ENCODE data around the gene UBE2L6. TPM values are rescaled to one million over a fixed set of nuclear protein-coding genes. Genes with fewer than 3 reads are reported as not detected.
A peak's percentile ranks its signal among the peaks of the same experiment; 100 is the strongest.

The UBE2L6 gene
- total RNA-seq, 1 experiment from 2014 or later: 30.4 TPM

DNA sequence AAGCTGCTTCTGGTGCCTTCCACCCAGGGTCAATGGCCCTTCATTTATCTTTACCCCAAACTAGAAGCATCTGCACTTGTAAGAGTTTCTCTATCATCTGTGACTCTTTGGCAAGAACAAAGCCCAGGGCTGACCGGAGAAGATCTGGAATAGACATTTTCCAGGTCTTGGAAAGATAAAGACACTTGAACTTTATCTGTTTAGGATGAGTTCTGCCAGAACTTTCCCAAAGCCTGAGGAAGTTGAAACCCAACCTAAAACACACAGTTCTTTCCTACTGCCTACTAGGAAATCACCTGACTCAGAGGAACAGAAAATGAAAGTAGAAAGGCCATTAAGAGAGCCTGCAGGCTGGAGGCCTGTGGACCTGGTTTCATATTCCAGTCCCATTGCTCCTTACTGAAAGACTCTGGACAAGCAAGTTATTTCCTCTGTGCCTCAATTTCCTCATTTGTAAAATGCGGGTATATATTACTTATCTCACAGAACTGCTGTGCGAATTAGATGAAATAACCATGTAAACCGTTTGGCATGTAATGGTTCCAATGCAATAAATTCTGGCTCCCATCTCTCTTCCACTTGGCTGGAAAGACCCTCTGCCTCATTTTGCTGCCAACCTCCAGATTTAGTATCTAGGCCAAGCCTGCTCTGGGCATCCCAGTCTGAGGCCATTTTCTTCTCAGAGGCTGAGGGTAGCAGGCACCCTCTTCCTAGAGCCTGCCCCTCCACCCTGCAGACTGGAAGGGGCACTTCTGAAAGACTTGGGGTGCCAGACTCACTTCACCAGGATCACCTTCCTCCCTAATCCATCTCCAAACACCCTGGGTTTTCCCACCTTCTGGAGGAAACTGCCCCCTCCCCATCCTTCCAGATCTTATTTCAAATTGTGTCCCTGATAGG lies 1.2 kb downstream of the UBE2L6 start:
- intact Hi-C loops (cut with micrococcal nuclease; ENCODE audit: unreplicated experiment): loop anchor here (5.0 to 10.0 kb wide), 2 partner anchors 236 to 949 kb away; no protein-coding TSS in a partner anchor
- Histone ChIP-seq H3K36me3 (ENCODE audit: insufficient read depth, low read length, poor library complexity, severe bottlenecking) (no peaks in the 10 kb centered on the region), H3K4me1 (ENCODE audit: insufficient read depth, low read length, poor library complexity, severe bottlenecking) (no peaks in the 10 kb centered on the region), H3K27me3 (replicated peaks; ENCODE audit: insufficient read depth, low read depth, low read length, poor library complexity) (no peaks in the 10 kb centered on the region), H3K27ac (ENCODE audit: low read depth, low read length, poor library complexity, severe bottlenecking) (no peak overlapping the region), H3K4me3 (ENCODE audit: low read depth, low read length, poor library complexity, severe bottlenecking) (peak overlapping the region; percentile 68), H3K9me3 (ENCODE audit: low read depth, low read length, poor library complexity, severe bottlenecking) (no peaks in the 10 kb centered on the region)
- no TSS peak for BruUV-seq (replicated peaks)
- TF ChIP-seq EZH2 (IDR thresholded peaks at IDR 0.05; ENCODE audit: borderline replicate concordance, low read depth, low read length, poor library complexity, severe bottlenecking): no peak
- TF ChIP-seq, protein P1, sequence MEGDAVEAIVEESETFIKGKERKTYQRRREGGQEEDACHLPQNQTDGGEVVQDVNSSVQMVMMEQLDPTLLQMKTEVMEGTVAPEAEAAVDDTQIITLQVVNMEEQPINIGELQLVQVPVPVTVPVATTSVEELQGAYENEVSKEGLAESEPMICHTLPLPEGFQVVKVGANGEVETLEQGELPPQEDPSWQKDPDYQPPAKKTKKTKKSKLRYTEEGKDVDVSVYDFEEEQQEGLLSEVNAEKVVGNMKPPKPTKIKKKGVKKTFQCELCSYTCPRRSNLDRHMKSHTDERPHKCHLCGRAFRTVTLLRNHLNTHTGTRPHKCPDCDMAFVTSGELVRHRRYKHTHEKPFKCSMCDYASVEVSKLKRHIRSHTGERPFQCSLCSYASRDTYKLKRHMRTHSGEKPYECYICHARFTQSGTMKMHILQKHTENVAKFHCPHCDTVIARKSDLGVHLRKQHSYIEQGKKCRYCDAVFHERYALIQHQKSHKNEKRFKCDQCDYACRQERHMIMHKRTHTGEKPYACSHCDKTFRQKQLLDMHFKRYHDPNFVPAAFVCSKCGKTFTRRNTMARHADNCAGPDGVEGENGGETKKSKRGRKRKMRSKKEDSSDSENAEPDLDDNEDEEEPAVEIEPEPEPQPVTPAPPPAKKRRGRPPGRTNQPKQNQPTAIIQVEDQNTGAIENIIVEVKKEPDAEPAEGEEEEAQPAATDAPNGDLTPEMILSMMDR (conservative IDR thresholded peaks at IDR 0.05; ENCODE audit: low read depth, low read length): no peak
- POLR2A ChIA-PET (ENCODE audit: low non-redundant PET): no interaction called here
- CTCF ChIA-PET: no interaction called here
- no peak for DNase-seq (ENCODE audit: low spot score)

DNA sequence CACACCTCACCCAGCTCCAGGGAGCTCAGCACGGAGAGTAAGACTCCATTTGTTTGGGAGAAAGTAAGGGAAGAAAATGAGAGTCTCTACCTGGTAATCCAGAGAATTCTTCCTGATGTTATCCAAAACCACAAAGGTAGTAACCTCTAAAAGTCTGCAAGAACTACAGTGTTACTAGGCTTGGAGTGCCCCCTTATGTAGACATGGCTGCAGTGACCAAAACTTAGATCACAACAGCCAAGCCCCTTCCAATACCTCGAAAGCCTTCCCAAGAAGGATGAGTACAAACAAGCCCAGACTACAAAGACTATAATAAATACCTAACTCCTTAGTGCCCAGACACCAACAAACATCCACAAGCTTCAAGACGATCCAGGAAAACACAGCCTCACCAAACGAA lies 4.9 kb downstream of the UBE2L6 start:
- intact Hi-C loops (cut with micrococcal nuclease; ENCODE audit: unreplicated experiment): loop anchor here (10.0 kb wide), 1 partner anchor 952 kb away; no protein-coding TSS in a partner anchor
- BruUV-seq (replicated peaks): no TSS peak
- Histone ChIP-seq H3K27me3 (replicated peaks; ENCODE audit: insufficient read depth, low read depth, low read length, poor library complexity) (no peaks in the 10 kb centered on the region), H3K27ac (ENCODE audit: low read depth, low read length, poor library complexity, severe bottlenecking) (no peak overlapping the region), H3K4me3 (ENCODE audit: low read depth, low read length, poor library complexity, severe bottlenecking) (no peak overlapping the region), H3K9me3 (ENCODE audit: low read depth, low read length, poor library complexity, severe bottlenecking) (no peaks in the 10 kb centered on the region), H3K36me3 (ENCODE audit: insufficient read depth, low read length, poor library complexity, severe bottlenecking) (no peaks in the 10 kb centered on the region), H3K4me1 (ENCODE audit: insufficient read depth, low read length, poor library complexity, severe bottlenecking) (no peaks in the 10 kb centered on the region)
- ChIA-PET CTCF (no interaction called here), POLR2A (ENCODE audit: low non-redundant PET) (no interaction called here)
- TF ChIP-seq, protein P1 (conservative IDR thresholded peaks at IDR 0.05; ENCODE audit: low read depth, low read length): 0 out of 2 replicates have a peak, but pooled peaks have one; percentile 9
- no peak for TF ChIP-seq EZH2 (IDR thresholded peaks at IDR 0.05; ENCODE audit: borderline replicate concordance, low read depth, low read length, poor library complexity, severe bottlenecking)
- DNase-seq (ENCODE audit: low spot score): no peak

DNA sequence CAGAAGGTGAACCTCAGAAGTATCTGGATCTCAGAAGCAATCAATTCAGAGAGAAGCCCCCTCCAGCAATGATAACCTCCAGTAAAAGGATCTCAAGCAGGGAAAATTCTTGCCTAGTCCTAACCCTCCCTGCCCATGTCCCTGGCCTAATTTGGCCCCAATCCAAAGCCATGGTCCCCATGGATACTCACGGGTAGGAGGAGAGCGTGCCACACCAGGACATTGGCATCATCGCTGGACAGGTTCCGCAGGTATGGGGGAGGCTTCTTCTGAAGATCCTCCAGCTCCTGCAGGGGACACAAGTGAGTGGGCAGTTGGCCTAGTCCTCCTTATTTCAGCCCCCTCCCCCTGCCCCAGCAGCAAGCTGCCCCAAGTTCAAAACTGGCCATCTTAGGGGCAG lies 7.3 kb downstream of the UBE2L6 start:
- no peak for TF ChIP-seq EZH2 (IDR thresholded peaks at IDR 0.05; ENCODE audit: borderline replicate concordance, low read depth, low read length, poor library complexity, severe bottlenecking)
- TF ChIP-seq, protein P1 (conservative IDR thresholded peaks at IDR 0.05; ENCODE audit: low read depth, low read length): no peak
- H3K4me3 ChIP-seq (ENCODE audit: low read depth, low read length, poor library complexity, severe bottlenecking): no peak overlapping the region
- no peak for DNase-seq (ENCODE audit: low spot score)
- no peaks in the 10 kb centered on the region for H3K4me1 ChIP-seq (ENCODE audit: insufficient read depth, low read length, poor library complexity, severe bottlenecking)
- no peak overlapping the region for H3K27ac ChIP-seq (ENCODE audit: low read depth, low read length, poor library complexity, severe bottlenecking)
- no peaks in the 10 kb centered on the region for H3K9me3 ChIP-seq (ENCODE audit: low read depth, low read length, poor library complexity, severe bottlenecking)
- no peaks in the 10 kb centered on the region for H3K27me3 ChIP-seq (replicated peaks; ENCODE audit: insufficient read depth, low read depth, low read length, poor library complexity)
- ChIA-PET POLR2A (ENCODE audit: low non-redundant PET) (no interaction called here), CTCF (no interaction called here)
- no peaks in the 10 kb centered on the region for H3K36me3 ChIP-seq (ENCODE audit: insufficient read depth, low read length, poor library complexity, severe bottlenecking)
- intact Hi-C loops (cut with micrococcal nuclease; ENCODE audit: unreplicated experiment): loop anchor here (10.0 kb wide), 1 partner anchor 955 kb away; no protein-coding TSS in a partner anchor
- BruUV-seq (replicated peaks): no TSS peak
